Activated T-cell treated with anti-CD3 and anti-CD28 coated beads, Interleukin-2, amount 50 U/mL, for 24 hours (primary cell): Measurements from ENCODE around the gene DDA1.
A peak's percentile ranks its signal among the peaks of the same experiment; 100 is the strongest.
"Not testable (repeated sequence)": the region's sequence is repeated elsewhere in the genome, so short reads cannot be mapped to it uniquely, and the experiment has no call there.

Source experiments
- DNase-seq: peaks from one replicate; pipeline ENCODE4 v3.0.0-alpha.2; 2020
- H3K27ac Mint-ChIP-seq: 2 replicates; pipeline ENCODE4 v1.8.0; 2020; ENCODE audit warnings: mild to moderate bottlenecking, mixed read lengths
- H3K27me3 Mint-ChIP-seq: 2 replicates; pipeline ENCODE4 v1.8.0; 2020; ENCODE audit warnings: mixed read lengths
- H3K36me3 Mint-ChIP-seq: 2 replicates; pipeline ENCODE4 v1.8.0; 2020; ENCODE audit warnings: low read depth, mixed read lengths
- H3K4me1 Mint-ChIP-seq: 2 replicates; pipeline ENCODE4 v1.8.0; 2020; ENCODE audit warnings: low read depth, mixed read lengths
- H3K4me3 Mint-ChIP-seq: 2 replicates; pipeline ENCODE4 v1.8.0; 2020; ENCODE audit warnings: mild to moderate bottlenecking, moderate library complexity, mixed read lengths
- H3K9me3 Mint-ChIP-seq: 2 replicates; pipeline ENCODE4 v1.8.0; 2020; ENCODE audit warnings: mixed read lengths

The DDA1 gene

DNA sequence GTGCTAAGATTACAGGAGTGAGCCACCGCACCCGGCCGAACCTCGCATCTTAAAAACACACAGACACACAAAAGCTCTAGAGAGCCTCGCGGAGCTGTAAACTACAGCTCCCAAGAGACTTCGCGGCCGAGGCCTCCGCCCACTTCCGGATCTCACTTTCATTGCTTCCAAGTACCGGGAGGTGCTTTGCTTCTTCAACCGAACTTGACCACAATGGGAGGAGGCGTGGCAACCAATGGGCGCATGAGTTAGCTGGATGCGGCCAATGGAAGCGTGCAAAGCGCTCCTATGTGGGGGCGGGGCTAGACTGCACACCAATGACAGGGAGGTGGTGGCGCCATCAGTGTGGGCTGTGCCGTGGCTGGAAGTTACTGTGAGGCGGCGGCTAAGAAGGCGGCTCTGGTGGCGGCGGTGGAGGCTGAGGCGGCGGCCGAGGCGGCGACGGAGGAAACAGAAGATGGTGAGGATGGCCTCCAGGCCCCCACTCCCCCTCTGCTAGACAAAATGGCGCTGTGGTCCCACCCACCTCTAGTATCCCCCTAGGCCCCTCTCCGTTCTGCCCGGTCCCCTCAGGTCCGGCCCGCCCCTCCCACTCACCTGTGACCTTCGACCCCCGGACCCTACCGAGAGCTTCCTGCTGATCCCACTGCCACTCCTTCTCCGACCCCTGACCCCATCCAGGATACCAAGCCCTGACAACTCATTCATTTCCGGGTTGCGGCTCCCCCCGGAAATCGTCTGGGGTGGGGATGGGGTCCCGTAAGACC lies at the start of gene DDA1:
Gene DDA1, plus strand, starts transcription at position 366 of the 767 bp plus-strand sequence. Its CDS starts 92 bp downstream, at position 458.
- H3K27me3 Mint-ChIP-seq = no peaks in the 10 kb centered on the region
- peak; percentile 97 for DNase-seq
- H3K4me1 Mint-ChIP-seq = peaks cover 45% of the 10 kb centered on the region
- H3K36me3 Mint-ChIP-seq = peaks cover 49% of the 10 kb centered on the region
- peak within 1 kb of the TSS; percentile 95 for H3K4me3 Mint-ChIP-seq
- peak within 1 kb of the TSS; percentile 95 for H3K27ac Mint-ChIP-seq
- H3K9me3 Mint-ChIP-seq = no peaks in the 10 kb centered on the region

DNA sequence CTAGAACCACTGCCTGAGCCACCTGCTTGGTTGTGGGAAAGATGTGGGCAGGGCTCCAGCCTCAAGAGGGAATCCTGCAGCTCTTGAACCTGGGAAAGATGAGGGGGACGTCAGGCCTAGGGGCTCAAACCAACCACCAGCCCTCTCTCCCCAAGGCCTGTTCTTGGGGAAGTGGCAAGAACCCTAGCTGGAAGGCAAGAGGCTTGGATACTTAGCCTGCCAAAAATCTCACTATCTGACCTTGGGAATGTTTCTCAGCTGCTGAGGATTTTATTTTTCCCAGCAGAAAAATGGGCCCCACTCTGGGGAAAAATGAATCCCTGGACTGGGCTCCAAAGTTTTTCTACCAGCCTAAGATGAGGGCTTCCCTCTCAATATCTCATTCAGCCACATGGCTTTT lies 49.4 kb upstream of the DDA1 start:
- no peak overlapping the region for H3K27ac Mint-ChIP-seq
- peaks cover 9% of the 10 kb centered on the region for H3K4me1 Mint-ChIP-seq
- H3K36me3 Mint-ChIP-seq = no peaks in the 10 kb centered on the region
- no peaks in the 10 kb centered on the region for H3K9me3 Mint-ChIP-seq
- H3K27me3 Mint-ChIP-seq = no peaks in the 10 kb centered on the region
- DNase-seq = no peak
- H3K4me3 Mint-ChIP-seq = no peak overlapping the region

DNA sequence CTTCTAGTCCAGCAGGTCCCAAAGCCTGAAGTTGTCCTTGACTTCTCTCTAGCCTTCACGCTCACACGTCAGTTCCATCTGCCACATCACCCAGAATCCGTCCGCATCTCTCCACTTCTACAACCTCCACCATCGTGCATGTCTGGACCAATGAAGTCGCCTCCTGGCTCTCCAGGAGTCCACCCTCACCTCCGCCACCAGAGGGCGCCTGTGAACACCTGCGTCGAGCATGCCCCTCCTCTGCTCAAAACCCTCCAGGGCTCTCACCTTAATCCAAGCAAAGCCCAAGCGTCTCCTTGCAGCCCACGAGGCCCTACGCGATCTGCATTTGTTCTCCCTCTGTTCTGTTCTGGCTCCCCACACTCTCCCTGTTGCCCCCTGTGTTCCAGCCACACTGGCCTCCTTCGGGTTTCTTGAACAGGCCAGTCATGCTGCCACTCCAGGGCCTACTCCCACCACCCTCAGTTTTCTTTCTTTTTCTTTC lies 48.5 kb upstream of the DDA1 start:
- no peak overlapping the region for H3K4me3 Mint-ChIP-seq
- no peaks in the 10 kb centered on the region for H3K27me3 Mint-ChIP-seq
- no peaks in the 10 kb centered on the region for H3K9me3 Mint-ChIP-seq
- DNase-seq = peak; percentile 93
- peaks cover 9% of the 10 kb centered on the region for H3K4me1 Mint-ChIP-seq
- H3K27ac Mint-ChIP-seq = no peak overlapping the region
- H3K36me3 Mint-ChIP-seq = no peaks in the 10 kb centered on the region

DNA sequence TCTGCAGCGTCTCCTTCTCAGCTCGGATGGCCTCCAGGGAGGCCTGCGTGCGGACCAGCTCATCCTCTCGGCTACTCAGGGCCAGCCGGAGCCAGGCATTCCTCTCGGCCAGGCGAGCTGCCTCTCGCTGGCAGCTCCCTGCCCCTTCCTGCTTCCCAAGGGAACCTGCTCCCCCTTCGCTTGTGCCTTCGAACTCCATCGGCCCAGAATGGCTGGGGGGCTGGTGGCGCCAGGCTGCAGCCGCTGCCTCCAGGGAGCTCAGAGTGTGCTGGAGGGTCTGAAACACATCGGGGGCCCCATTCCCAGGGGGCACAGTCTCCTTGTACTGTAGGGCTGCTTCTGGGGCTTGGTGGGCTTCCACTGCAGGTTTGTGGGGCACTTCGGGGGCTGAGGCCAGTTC lies 46.8 kb upstream of the DDA1 start:
- Mint-ChIP-seq H3K36me3 (peaks cover 3% of the 10 kb centered on the region), H3K4me3 (no peak overlapping the region), H3K27ac (no peak overlapping the region), H3K27me3 (no peaks in the 10 kb centered on the region), H3K4me1 (peaks cover 17% of the 10 kb centered on the region), H3K9me3 (no peaks in the 10 kb centered on the region)
- DNase-seq = no peak

DNA sequence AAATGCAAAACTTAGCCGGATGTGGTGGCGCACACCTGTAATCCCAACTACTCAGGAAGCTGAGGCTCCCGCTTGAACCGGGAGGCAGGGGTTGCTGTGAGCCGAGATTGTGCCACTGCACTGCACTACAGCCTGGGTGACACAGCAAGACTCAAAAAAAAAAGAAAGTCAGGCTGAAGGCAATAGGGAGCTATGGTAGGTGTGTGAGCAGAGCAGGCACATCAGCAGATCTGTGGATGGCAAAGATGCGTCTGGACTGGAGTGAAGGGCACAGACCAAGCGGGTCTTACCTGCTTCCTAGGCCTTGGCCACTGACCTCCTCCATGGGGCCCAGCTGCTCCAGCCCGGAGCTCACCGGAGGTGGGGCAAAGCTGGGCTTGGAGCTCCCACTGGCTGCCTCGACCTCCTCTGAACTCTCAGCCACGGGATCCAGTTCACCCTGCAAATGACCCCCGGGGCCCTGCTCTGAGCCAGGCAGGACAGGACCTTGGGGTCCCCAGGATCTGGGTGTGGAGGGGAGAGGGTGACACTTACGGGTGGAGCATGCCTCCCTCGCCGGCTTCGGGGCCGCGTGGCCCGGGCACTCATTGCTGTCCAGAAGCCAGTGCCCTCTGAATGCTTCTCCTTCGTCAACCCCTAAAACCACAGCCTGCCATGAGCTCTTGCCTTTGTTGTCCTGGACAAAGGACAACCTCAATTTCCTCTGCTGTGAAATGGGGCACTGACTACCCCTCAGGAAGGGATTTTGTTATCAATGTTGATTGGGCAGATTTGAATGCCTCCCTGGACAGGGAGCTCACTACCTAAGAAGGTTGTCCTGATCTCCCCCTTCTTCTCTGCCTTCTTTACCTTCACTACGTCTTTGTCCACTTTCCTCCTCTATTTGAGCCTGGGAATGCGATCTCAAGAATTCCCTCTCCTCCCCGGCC lies 45.4 kb upstream of the DDA1 start:
- Mint-ChIP-seq H3K27ac (peak overlapping the region; percentile 44), H3K4me1 (peaks cover 25% of the 10 kb centered on the region), H3K27me3 (no peaks in the 10 kb centered on the region), H3K9me3 (no peaks in the 10 kb centered on the region), H3K4me3 (no peak overlapping the region), H3K36me3 (peaks cover 15% of the 10 kb centered on the region)
- no peak for DNase-seq

DNA sequence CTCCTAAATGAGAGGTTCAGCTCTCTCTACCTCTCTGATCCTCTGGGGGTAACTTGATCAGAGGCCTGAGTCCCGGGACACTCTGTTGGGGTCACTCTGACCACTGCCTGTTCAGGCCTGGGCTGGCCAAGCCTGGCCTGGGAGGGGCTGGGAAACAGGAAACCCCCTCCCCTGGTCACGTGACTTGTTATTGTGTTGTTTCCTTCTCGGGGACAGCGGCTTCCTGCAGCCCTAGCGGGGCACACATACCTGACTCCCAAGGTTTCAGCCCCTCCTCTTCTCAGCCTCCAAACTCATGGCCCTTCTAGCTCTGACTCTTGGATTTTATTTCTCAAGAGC lies 44.8 kb upstream of the DDA1 start, which contains the start of gene USHBP1:
Gene USHBP1, minus strand, starts transcription at position 105 of the 339 bp plus-strand sequence. CDS start 446 bp downstream, outside the sequence.
- H3K4me1 Mint-ChIP-seq = peaks cover 26% of the 10 kb centered on the region
- peak within 1 kb of the TSS; percentile 44 for H3K27ac Mint-ChIP-seq

DNA sequence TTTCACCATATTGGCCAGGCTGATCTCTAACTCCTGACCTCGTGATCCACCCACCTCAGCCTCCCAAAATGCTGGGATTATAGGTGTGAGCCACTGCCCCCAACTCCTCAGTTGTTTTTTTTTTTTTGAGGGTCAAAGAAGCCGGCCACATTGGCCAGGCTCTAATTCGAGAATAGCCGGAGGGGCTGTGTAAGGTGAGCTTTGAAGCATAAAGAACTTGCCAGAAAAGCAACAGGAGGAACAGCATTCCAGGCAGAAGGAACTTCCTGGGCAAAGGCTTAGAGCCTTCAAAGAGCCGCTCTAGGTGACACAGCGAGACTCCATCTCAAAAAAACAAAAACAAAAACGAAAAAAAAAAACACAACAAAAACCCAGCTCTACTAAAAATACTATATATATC lies 43.3 kb upstream of the DDA1 start:
- H3K4me1 Mint-ChIP-seq = peaks cover 22% of the 10 kb centered on the region
- no peak overlapping the region for H3K27ac Mint-ChIP-seq
- H3K36me3 Mint-ChIP-seq = peaks cover 30% of the 10 kb centered on the region
- DNase-seq = no peak
- H3K4me3 Mint-ChIP-seq = no peak overlapping the region
- no peaks in the 10 kb centered on the region for H3K27me3 Mint-ChIP-seq
- H3K9me3 Mint-ChIP-seq = no peaks in the 10 kb centered on the region

More for the DNA sequence above, 44.8 kb upstream of the DDA1 start, which contains the start of gene USHBP1:
- no peak for DNase-seq
- H3K27me3 Mint-ChIP-seq = no peaks in the 10 kb centered on the region
- no peak within 1 kb of the TSS for H3K4me3 Mint-ChIP-seq
- no peaks in the 10 kb centered on the region for H3K9me3 Mint-ChIP-seq
- peaks cover 20% of the 10 kb centered on the region for H3K36me3 Mint-ChIP-seq

DNA sequence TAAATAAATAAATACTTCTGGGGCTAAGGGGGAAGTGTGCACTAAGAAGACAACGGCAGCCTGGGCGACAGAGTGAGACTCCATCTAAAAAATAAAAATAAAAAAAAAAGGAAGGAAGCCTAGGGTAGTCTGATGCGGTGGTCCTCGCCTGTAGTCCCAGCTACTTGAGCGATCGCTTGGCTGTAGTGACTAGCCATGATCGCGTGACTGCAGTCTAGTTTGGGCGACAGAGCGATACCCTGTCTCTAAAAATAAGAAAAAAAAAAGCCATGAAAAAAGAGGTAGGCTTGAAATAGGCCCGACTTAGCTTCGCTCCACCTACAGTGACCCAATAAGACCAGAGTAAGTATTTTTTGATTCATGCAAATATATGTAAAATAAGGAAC lies 42.8 kb upstream of the DDA1 start:
- DNase-seq = no peak
- Mint-ChIP-seq H3K27me3 (no peaks in the 10 kb centered on the region), H3K4me1 (peaks cover 22% of the 10 kb centered on the region), H3K4me3 (peak overlapping the region; percentile 94), H3K36me3 (peaks cover 36% of the 10 kb centered on the region), H3K27ac (peak overlapping the region; percentile 91), H3K9me3 (no peaks in the 10 kb centered on the region)

DNA sequence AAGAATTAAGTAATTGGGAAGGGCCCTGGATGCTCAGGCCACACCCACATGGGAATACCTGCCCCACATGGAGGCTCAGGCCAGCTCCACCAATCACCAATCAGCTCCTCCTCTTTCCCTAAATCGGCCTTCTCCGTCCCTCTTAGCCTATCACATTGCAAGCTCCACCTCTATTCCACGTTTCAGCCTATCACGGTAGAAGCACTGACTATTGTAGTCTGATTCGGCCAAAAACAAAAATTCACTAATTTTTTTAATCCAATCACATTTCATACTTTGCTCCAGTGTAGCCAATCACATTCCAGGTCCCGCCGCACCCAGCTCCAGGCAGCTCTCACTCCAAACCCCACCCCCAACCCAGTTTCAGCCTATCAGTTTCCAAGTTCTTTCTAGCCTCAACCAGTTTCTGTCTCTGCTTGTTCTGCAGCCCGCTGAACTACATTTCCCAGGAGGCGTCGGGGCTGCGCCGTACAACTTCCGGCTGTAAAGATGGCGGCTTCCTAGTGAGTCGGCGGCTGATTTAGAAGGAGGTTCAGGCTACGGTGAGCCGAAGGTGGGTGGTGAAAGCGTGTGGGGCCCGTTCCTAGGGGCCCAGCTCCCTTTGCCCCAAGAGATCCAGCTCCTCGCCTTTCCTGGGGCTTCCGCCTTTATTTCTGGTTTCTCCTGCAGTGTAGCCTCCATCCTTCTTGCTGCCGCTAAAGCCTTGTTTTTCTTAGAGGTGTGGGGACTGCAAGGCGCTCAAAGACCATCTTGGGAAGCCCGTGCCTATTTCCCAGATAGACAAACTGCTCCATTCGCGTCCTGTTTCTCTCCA lies 42.2 kb upstream of the DDA1 start, which contains the start of gene BABAM1:
Gene BABAM1, plus strand, starts transcription at position 469 of the 814 bp plus-strand sequence. CDS start 1,364 bp downstream, outside the sequence.
- peaks cover 22% of the 10 kb centered on the region for H3K4me1 Mint-ChIP-seq
- H3K27me3 Mint-ChIP-seq = no peaks in the 10 kb centered on the region
- no peaks in the 10 kb centered on the region for H3K9me3 Mint-ChIP-seq
- peak within 1 kb of the TSS; percentile 91 for H3K27ac Mint-ChIP-seq
- peaks cover 40% of the 10 kb centered on the region for H3K36me3 Mint-ChIP-seq
- peak within 1 kb of the TSS; percentile 94 for H3K4me3 Mint-ChIP-seq
- DNase-seq = peak; percentile 90

DNA sequence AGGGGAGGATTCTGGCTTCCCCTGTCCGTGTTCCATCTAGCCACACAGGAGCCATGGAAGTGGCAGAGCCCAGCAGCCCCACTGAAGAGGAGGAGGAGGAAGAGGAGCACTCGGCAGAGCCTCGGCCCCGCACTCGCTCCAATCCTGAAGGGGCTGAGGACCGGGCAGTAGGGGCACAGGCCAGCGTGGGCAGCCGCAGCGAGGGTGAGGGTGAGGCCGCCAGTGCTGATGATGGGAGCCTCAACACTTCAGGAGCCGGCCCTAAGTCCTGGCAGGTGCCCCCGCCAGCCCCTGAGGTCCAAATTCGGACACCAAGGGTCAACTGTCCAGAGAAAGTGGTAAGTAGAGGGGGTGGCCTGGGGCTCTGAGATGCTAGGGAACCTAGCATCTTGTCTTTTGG lies 40.6 kb upstream of the DDA1 start:
- H3K36me3 Mint-ChIP-seq = peaks cover 48% of the 10 kb centered on the region
- no peak overlapping the region for H3K27ac Mint-ChIP-seq
- peaks cover 22% of the 10 kb centered on the region for H3K4me1 Mint-ChIP-seq
- peak overlapping the region; percentile 94 for H3K4me3 Mint-ChIP-seq
- no peak for DNase-seq
- no peaks in the 10 kb centered on the region for H3K27me3 Mint-ChIP-seq
- no peaks in the 10 kb centered on the region for H3K9me3 Mint-ChIP-seq

DNA sequence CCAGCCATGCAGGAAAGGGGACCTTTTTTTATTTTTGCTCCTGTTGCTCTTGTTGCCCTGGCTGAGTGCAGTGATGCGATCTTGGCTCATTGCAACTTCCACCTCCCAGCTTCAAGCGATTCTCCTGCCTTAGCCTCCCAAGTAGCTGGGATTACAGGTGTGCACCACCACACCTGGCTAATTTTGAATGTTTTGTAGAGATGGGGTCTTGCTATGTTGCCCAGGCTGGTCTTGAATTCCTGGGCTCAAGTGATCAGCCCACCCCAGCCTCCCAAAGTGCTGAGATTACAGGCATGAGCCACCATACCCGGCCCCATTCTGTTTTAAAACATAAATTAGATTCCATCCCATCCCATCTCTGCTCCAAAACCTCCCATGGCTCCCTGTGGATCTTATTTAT lies 34.5 kb upstream of the DDA1 start:
- not testable (repeated sequence) for H3K27me3 Mint-ChIP-seq, H3K9me3 Mint-ChIP-seq, DNase-seq, H3K4me3 Mint-ChIP-seq, H3K27ac Mint-ChIP-seq, H3K4me1 Mint-ChIP-seq
- H3K36me3 Mint-ChIP-seq = peaks cover 71% of the 10 kb centered on the region

DNA sequence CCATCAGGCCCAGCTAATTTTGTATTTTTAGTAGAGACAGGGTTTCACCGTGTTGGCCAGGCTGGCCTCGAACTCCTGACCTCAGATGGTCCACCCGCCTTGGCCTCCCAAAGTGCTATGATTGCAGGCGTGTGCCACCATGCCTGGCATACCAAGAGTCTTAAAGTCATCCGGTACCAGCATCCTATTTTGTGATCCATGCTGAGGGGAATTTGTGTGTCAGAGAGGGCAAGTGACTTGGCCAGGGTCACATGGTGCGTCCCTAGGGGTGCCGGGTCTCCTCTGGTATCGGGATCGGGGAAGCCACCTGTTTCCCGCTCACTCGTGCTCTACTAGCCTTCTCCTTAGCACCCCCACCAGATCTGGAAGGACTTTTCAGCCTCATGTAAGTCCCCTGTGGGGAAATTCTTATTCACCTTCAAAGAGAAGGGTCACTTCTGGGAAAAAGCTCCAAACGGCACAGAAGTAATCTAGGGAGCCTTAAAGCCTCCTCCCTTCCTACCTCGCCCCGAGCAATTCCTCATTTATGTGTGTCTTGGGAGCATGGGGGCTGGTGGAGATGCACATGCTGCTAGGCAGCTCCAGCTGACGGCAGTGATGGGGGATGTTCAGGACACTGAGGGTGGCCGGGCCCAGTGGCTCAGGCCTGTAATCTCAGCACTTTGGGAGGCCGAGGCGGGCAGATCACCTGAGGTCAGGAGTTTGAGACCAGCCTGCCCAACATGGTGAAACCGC lies 33.8 kb upstream of the DDA1 start:
- peaks cover 65% of the 10 kb centered on the region for H3K36me3 Mint-ChIP-seq

DNA sequence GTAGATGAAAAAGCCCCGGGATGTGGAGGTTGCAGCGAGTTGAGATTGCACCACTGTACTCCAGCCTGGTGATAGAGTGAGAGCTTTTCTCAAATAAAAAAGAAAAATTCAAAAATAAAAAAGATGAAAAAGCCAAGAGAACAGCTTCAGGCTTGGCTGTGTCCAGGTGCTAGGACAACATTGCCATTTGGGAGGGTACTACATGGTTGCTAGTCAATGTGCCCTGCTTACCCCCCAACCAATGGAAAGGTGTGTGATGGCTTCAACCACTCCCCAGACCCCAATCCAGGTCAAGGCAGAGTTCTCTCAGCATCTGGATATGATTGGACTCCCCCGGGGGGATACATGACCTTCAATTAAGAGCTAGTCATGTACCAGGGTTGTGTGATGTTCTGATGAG lies 29.9 kb upstream of the DDA1 start:
- no peak for DNase-seq
- Mint-ChIP-seq H3K27ac (no peak overlapping the region), H3K4me1 (peaks cover 9% of the 10 kb centered on the region), H3K36me3 (peaks cover 46% of the 10 kb centered on the region), H3K27me3 (peaks cover 8% of the 10 kb centered on the region), H3K4me3 (no peak overlapping the region), H3K9me3 (no peaks in the 10 kb centered on the region)

More for the DNA sequence above, 33.8 kb upstream of the DDA1 start:
- H3K4me1 Mint-ChIP-seq = no peaks in the 10 kb centered on the region
- no peaks in the 10 kb centered on the region for H3K9me3 Mint-ChIP-seq
- DNase-seq = no peak
- no peaks in the 10 kb centered on the region for H3K27me3 Mint-ChIP-seq
- H3K4me3 Mint-ChIP-seq = no peak overlapping the region
- H3K27ac Mint-ChIP-seq = no peak overlapping the region
